Trophoblast cell (in vitro differentiated cells and primary cell): Measurements from ENCODE around the gene MTCL3.

Source experiments
- DNase-seq, 2 donors: peaks; one replicate each; pipeline ENCODE4 v3.0.0-alpha.2; 2016
- H2AFZ ChIP-seq: 2 replicates; pipeline ENCODE4 v1.6.1; 2013; ENCODE audit warnings: low read length, moderate library complexity, mild to moderate bottlenecking; ENCODE audit not compliant: insufficient read depth, poor library complexity
- H2AK5ac ChIP-seq: 2 replicates; pipeline ENCODE4 v1.6.1; 2013; ENCODE audit warnings: mild to moderate bottlenecking, low read length
- H2BK120ac ChIP-seq: 2 replicates; pipeline ENCODE4 v1.6.1; 2013; ENCODE audit warnings: low read length, mild to moderate bottlenecking, moderate library complexity; ENCODE audit not compliant: insufficient read depth, poor library complexity
- H2BK12ac ChIP-seq: 2 replicates; pipeline ENCODE4 v1.6.1; 2013; ENCODE audit warnings: mild to moderate bottlenecking, low read length, moderate library complexity
- H2BK5ac ChIP-seq: 2 replicates; pipeline ENCODE4 v1.6.1; 2013; ENCODE audit warnings: low read length, low read depth, moderate library complexity, mild to moderate bottlenecking; ENCODE audit not compliant: poor library complexity
- H3K14ac ChIP-seq: 2 replicates; pipeline ENCODE4 v1.6.1; 2013; ENCODE audit warnings: mild to moderate bottlenecking, low read length
- H3K18ac ChIP-seq: 2 replicates; pipeline ENCODE4 v1.6.1; 2013; ENCODE audit warnings: mild to moderate bottlenecking, low read length
- H3K23ac ChIP-seq: 2 replicates; pipeline ENCODE4 v1.6.1; 2013; ENCODE audit warnings: low read length
- H3K27ac ChIP-seq: 2 replicates; pipeline ENCODE4 v1.5.1; 2013; ENCODE audit warnings: low read depth, mild to moderate bottlenecking, inconsistent platforms, low read length, moderate library complexity
- H3K27me3 ChIP-seq: 2 replicates; pipeline ENCODE4 v1.6.1; 2013; ENCODE audit warnings: inconsistent platforms, mild to moderate bottlenecking, low read length, moderate library complexity; ENCODE audit not compliant: insufficient read depth
- H3K36me3 ChIP-seq, 2 experiments: 1 replicate in 1 of 2; 2 replicates in 1 of 2; pipeline ENCODE4 v1.6.1; 2013; ENCODE audit warnings: low read length in 2 of 2, mild to moderate bottlenecking in 2 of 2, moderate library complexity in 1 of 2; ENCODE audit not compliant: insufficient read depth in 2 of 2, control insufficient read depth in 1 of 2
- H3K4ac ChIP-seq: 2 replicates; pipeline ENCODE4 v1.6.1; 2013; ENCODE audit warnings: low read depth, mild to moderate bottlenecking, low read length, moderate library complexity
- H3K4me1 ChIP-seq, 2 experiments: 1 replicate in 1 of 2; 2 replicates in 1 of 2; pipeline ENCODE4 v1.6.1; 2013; ENCODE audit warnings: low read length in 2 of 2, mild to moderate bottlenecking in 2 of 2, moderate library complexity in 1 of 2; ENCODE audit not compliant: insufficient read depth in 2 of 2, control insufficient read depth in 1 of 2
- H3K4me2 ChIP-seq: 2 replicates; pipeline ENCODE4 v1.6.1; 2013; ENCODE audit warnings: inconsistent platforms, mild to moderate bottlenecking, low read length, moderate library complexity
- H3K4me3 ChIP-seq: 2 replicates; pipeline ENCODE4 v1.5.1; 2013; ENCODE audit warnings: mild to moderate bottlenecking, low read depth, low read length, inconsistent platforms
- H3K79me1 ChIP-seq: one replicate; pipeline ENCODE4 v1.6.1; 2013; ENCODE audit warnings: low read length
- H3K79me2 ChIP-seq: 2 replicates; pipeline ENCODE4 v1.6.1; 2013; ENCODE audit warnings: low read length, mild to moderate bottlenecking; ENCODE audit not compliant: control insufficient read depth, insufficient read depth, poor library complexity
- H3K9ac ChIP-seq: 2 replicates; pipeline ENCODE4 v1.6.1; 2013; ENCODE audit warnings: mild to moderate bottlenecking, low read length
- H3K9me3 ChIP-seq: 2 replicates; pipeline ENCODE4 v1.6.1; 2013; ENCODE audit warnings: low read depth, mild to moderate bottlenecking, control low read depth, inconsistent platforms, low read length; ENCODE audit not compliant: insufficient read depth
- H4K12ac ChIP-seq: 2 replicates; pipeline ENCODE4 v1.6.1; 2013; ENCODE audit warnings: low read depth, mild to moderate bottlenecking, low read length, moderate library complexity
- H4K8ac ChIP-seq: 2 replicates; pipeline ENCODE4 v1.6.1; 2013; ENCODE audit warnings: low read depth, mild to moderate bottlenecking, low read length, moderate library complexity
- H4K91ac ChIP-seq: one replicate; pipeline ENCODE4 v1.6.1; 2013; ENCODE audit warnings: low read depth, mild to moderate bottlenecking, low read length, moderate library complexity
- WGBS: extraction: QIAGEN DNeasy Blood & Tissue Kit; methylation state at CpG from one replicate; pipeline ENCODE4 v1.1.7; 2013; ENCODE audit warnings: missing lambda C conversion rate; ENCODE audit not compliant: insufficient read length, insufficient coverage; ENCODE audit errors: extremely low coverage; 5-methylcytosine and 5-hydroxymethylcytosine counted together

Gene MTCL3

DNA sequence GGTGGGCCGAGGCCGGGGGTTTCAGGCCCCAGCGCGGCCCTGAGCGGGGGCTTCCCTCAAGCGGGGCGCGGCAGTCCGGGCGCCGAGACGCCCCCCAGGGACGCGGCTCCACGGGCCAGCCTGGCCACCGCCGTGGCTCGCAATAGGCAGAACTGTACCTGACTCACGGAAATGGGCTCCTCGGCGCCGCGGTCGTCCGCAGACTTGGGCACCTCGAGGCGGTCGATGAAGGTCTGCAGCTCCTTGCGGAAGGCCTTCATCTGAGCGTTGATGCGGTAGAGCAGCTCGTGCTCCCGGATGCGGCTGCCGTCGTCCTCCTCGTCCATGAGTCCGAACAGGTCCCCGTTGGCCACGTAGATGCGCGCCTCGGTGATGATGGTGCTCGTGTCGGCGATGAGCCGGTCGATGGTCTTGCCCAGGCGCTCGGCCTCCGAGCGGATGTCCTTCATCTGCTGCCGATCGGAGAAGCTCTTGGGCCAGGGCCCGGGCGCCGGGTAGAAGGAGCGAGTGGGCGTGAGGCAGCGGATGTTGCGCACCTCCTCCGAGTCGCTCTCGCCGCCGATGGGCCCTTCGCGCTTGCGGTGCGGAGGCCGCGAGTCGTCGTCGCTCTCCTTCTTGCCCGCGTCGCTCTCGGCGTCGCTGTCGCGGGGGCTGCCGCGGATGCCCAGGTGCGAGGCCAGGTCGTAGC is 43.9 kb downstream of the MTCL3 start:
- H3K79me2 ChIP-seq = no peaks in the 10 kb centered on the region
- H3K9me3 ChIP-seq = peaks cover 2% of the 10 kb centered on the region

GRCh38 chr6:127471379-127472255 is 47.5 kb downstream of the MTCL3 start:
- no peak overlapping the region for H2AFZ ChIP-seq
- no peak overlapping the region for H2AK5ac ChIP-seq
- no peak overlapping the region for H3K4me3 ChIP-seq
- H4K12ac ChIP-seq = no peak overlapping the region
- H4K91ac ChIP-seq = no peak overlapping the region
- H3K18ac ChIP-seq = no peak overlapping the region
- H3K79me2 ChIP-seq = no peaks in the 10 kb centered on the region
- H3K9me3 ChIP-seq = peaks cover 2% of the 10 kb centered on the region
- no peak overlapping the region for H4K8ac ChIP-seq
- H3K27me3 ChIP-seq = no peaks in the 10 kb centered on the region
- no peak for DNase-seq
- no peaks in the 10 kb centered on the region for H3K36me3 ChIP-seq
- H2BK120ac ChIP-seq = no peak overlapping the region
- H3K4me2 ChIP-seq = no peak overlapping the region
- no peak overlapping the region for H3K4ac ChIP-seq
- no peak overlapping the region for H2BK12ac ChIP-seq
- no peak overlapping the region for H2BK5ac ChIP-seq
- H3K4me1 ChIP-seq = no peaks in the 10 kb centered on the region
- H3K79me1 ChIP-seq = no peaks in the 10 kb centered on the region
- H3K9ac ChIP-seq = no peak overlapping the region
- no peak overlapping the region for H3K23ac ChIP-seq
- H3K14ac ChIP-seq = no peak overlapping the region
- 100% methylated on average over 1 of the region's 5 CpGs for whole genome bisulfite sequencing
- no peak overlapping the region for H3K27ac ChIP-seq

More for the DNA sequence above, 43.9 kb downstream of the MTCL3 start:
- Histone ChIP-seq H3K27ac (no peak overlapping the region), H2BK5ac (no peak overlapping the region), H2BK120ac (no peak overlapping the region), H3K14ac (no peak overlapping the region), H3K23ac (no peak overlapping the region), H3K79me1 (no peaks in the 10 kb centered on the region), H4K91ac (no peak overlapping the region), H4K12ac (no peak overlapping the region), H3K18ac (no peak overlapping the region), H3K4me2 (no peak overlapping the region), H3K4ac (no peak overlapping the region), H3K9ac (no peak overlapping the region), H4K8ac (no peak overlapping the region), H2AK5ac (no peak overlapping the region), H3K4me3 (no peak overlapping the region), H3K27me3 (no peaks in the 10 kb centered on the region), H3K4me1 (no peaks in the 10 kb centered on the region), H2BK12ac (no peak overlapping the region), H3K36me3 (no peaks in the 10 kb centered on the region), H2AFZ (no peak overlapping the region)
- no CpG with 5 or more reads among the region's 87 CpGs for WGBS
- DNase-seq = no peak

DNA sequence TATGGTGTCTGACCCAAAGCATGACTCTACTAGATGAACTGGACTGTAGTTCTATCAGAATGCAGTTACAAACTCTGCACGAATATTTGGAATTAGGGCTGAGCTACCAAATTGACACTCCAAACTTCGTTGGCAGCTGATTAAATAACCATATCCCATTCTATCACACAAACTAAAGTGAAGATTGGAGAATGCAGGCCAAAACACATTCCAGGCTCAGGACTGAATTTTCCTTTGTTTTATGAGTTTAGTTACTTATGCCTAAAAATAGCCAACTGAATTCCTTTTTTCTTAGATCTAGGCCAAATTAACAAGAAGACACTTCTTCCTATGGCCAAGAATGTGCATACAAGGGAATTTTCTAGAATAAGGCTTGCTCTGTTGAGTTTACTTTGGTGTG is 50.2 kb downstream of the MTCL3 start:
- Histone ChIP-seq H4K12ac (no peak overlapping the region), H2AFZ (no peak overlapping the region), H3K36me3 (no peaks in the 10 kb centered on the region), H3K4me2 (no peak overlapping the region), H3K4me1 (no peaks in the 10 kb centered on the region), H3K4me3 (no peak overlapping the region), H3K9ac (no peak overlapping the region), H3K27me3 (no peaks in the 10 kb centered on the region), H2BK5ac (no peak overlapping the region), H4K91ac (no peak overlapping the region), H2BK12ac (no peak overlapping the region), H2BK120ac (no peak overlapping the region), H3K27ac (no peak overlapping the region), H4K8ac (no peak overlapping the region), H3K14ac (no peak overlapping the region), H3K18ac (no peak overlapping the region), H3K79me2 (no peaks in the 10 kb centered on the region), H3K23ac (no peak overlapping the region), H2AK5ac (no peak overlapping the region), H3K9me3 (no peaks in the 10 kb centered on the region), H3K4ac (no peak overlapping the region), H3K79me1 (no peaks in the 10 kb centered on the region)
- no peak for DNase-seq
- no CpG with 5 or more reads among the region's 2 CpGs for WGBS

GRCh38 chr6:127466416-127466815 is 52.7 kb downstream of the MTCL3 start:
- no peak overlapping the region for H2BK12ac ChIP-seq
- no peaks in the 10 kb centered on the region for H3K36me3 ChIP-seq
- no peak overlapping the region for H2AK5ac ChIP-seq
- H3K23ac ChIP-seq = no peak overlapping the region
- no peaks in the 10 kb centered on the region for H3K27me3 ChIP-seq
- H4K12ac ChIP-seq = no peak overlapping the region
- no peaks in the 10 kb centered on the region for H3K79me1 ChIP-seq
- no CpG with 5 or more reads among the region's 5 CpGs for WGBS
- H2BK5ac ChIP-seq = no peak overlapping the region
- H3K79me2 ChIP-seq = no peaks in the 10 kb centered on the region
- no peak overlapping the region for H3K9ac ChIP-seq
- H3K9me3 ChIP-seq = no peaks in the 10 kb centered on the region
- no peak overlapping the region for H2BK120ac ChIP-seq
- H2AFZ ChIP-seq = no peak overlapping the region
- H3K18ac ChIP-seq = no peak overlapping the region
- DNase-seq = no peak
- H3K4me3 ChIP-seq = no peak overlapping the region
- no peaks in the 10 kb centered on the region for H3K4me1 ChIP-seq
- H4K8ac ChIP-seq = no peak overlapping the region
- no peak overlapping the region for H3K27ac ChIP-seq
- no peak overlapping the region for H3K4ac ChIP-seq
- H4K91ac ChIP-seq = no peak overlapping the region
- H3K14ac ChIP-seq = no peak overlapping the region
- H3K4me2 ChIP-seq = no peak overlapping the region
